AG04449 (cell line): ENCODE data around the gene TTLL5.

ENCODE experiments used
- CTCF ChIA-PET: fragments of 350-600 bp; formaldehyde crosslinking; extraction: SDS; loops from one replicate; lab custom pipeline; 2021; ENCODE audit warnings: antibody characterized with exemption; lab: Yijun Ruan, JAX
- POLR2A ChIA-PET: fragments of 400-600, 350-600 bp; formaldehyde crosslinking; extraction: SDS; loops from one replicate; lab custom pipeline; 2020; ENCODE audit warnings: antibody characterized with exemption, inconsistent platforms; lab: Yijun Ruan, JAX
- DNase-seq: peaks from one replicate; pipeline ENCODE4 v3.0.0-alpha.2; 2010; ENCODE audit warnings: low read depth, low spot score
- H3K4me3 ChIP-seq: 2 replicates; pipeline ENCODE4 v1.5.1; 2011; ENCODE audit warnings: low read depth, mild to moderate bottlenecking, control low read depth, low read length
- CTCF ChIP-seq: IDR thresholded peaks from one replicate; pipeline ENCODE4 v1.5.1; 2011; ENCODE audit warnings: mild to moderate bottlenecking, moderate library complexity, low read length, control low read depth, inconsistent platforms; ENCODE audit not compliant: insufficient read depth; ENCODE audit errors: missing control alignments

TTLL5 gene

DNA sequence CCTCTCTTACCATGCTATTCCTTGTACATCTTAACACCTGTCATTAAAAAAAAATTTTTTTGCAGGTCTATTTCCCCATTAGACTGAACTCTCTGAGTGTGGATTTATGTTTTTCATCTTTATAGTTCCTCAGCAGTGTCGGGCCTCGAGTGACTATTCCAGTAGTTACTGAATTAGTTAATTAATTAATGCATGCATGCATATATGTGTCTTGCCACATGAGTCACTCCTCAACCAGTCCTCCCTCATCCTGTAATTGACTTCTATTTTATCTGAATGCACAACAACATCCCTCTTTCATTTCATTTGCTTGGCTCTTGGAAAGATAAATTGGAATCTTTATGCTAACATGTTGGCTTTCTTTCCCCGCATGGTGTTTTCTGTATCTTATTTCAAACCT lies 36.0 kb upstream of the TTLL5 start:
- no peak overlapping the region for H3K4me3 ChIP-seq
- no peak for DNase-seq
- TF ChIP-seq CTCF, result no peak
- POLR2A ChIA-PET, result no interaction called here
- CTCF ChIA-PET, result interaction anchor here (1.7 to 2.6 kb wide), 2 partner anchors 10 to 30 kb away, joined by 5 to 17 read pairs; no protein-coding TSS in a partner anchor

- CTCF ChIA-PET, result interaction anchor here (1.1 to 1.7 kb wide), 2 partner anchors 9 to 49 kb away, joined by 4 to 5 read pairs; no protein-coding TSS in a partner anchor
These were observed 34.6 kb upstream of the TTLL5 start for GRCh38 chr14:75626396-75626795.

DNA sequence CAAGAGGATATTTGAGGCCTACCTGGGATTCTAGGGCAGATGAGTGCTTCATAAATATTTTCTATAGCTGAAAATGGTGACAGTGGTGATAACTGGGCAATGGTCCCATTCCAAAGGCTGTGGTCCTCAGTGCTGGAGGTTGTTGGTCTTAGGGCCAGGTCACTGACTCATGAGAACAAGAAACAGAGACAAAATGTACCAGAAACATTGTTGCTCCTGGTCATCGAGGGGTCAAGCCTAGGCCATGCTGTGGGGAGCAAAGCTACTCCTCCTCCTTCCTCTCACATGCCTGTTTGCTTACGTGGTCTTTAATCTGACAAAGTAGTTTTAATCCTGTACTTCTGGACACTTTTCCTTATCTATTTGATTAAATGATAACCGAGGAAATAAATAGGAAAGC lies 34.2 kb upstream of the TTLL5 start:
- no peak for DNase-seq
- no peak for TF ChIP-seq CTCF
- ChIA-PET CTCF (interaction anchor here (1.1 to 2.4 kb wide), 4 partner anchors 7 to 49 kb away, joined by 4 to 9 read pairs (median 4); no protein-coding TSS in a partner anchor), POLR2A (no interaction called here)
- no peak overlapping the region for H3K4me3 ChIP-seq

More at GRCh38 chr14:75626396-75626795, 34.6 kb upstream of the TTLL5 start:
- no peak overlapping the region for H3K4me3 ChIP-seq
- no peak for DNase-seq
- TF ChIP-seq CTCF, result no peak
- POLR2A ChIA-PET, result no interaction called here

DNA sequence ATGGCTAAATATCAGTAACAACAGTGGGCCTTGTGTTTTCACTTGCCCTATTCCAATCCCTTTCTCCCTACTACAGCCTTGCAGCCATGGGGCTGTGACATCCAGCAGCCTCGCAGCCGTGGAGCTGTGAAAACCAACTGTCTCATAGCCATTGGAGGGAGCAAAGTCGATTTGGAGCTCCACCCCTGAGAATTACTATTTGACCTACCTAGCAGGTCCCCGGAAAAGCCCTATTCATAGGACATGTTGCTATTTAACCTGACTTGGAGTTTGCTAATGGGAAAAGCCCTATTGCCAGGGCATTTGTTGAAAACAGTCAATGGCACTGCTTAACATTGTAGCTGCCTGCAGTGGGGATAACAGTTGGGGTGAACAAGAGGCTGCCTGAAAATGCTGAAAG lies 33.6 kb upstream of the TTLL5 start:
- ChIA-PET CTCF (interaction anchor here (1.2 to 2.4 kb wide), 4 partner anchors 8 to 27 kb away, joined by 3 to 9 read pairs (median 4); no protein-coding TSS in a partner anchor), POLR2A (no interaction called here)
- H3K4me3 ChIP-seq, result no peak overlapping the region
- DNase-seq, result no peak
- no peak for TF ChIP-seq CTCF

GRCh38 chr14:75628816-75629215 lies 32.2 kb upstream of the TTLL5 start:
- no peak overlapping the region for H3K4me3 ChIP-seq
- POLR2A ChIA-PET, result no interaction called here
- no peak for TF ChIP-seq CTCF
- DNase-seq, result no peak
- CTCF ChIA-PET, result interaction anchor here (0.9 to 2.4 kb wide), 4 partner anchors 8 to 27 kb away, joined by 3 to 9 read pairs (median 3); no protein-coding TSS in a partner anchor

DNA sequence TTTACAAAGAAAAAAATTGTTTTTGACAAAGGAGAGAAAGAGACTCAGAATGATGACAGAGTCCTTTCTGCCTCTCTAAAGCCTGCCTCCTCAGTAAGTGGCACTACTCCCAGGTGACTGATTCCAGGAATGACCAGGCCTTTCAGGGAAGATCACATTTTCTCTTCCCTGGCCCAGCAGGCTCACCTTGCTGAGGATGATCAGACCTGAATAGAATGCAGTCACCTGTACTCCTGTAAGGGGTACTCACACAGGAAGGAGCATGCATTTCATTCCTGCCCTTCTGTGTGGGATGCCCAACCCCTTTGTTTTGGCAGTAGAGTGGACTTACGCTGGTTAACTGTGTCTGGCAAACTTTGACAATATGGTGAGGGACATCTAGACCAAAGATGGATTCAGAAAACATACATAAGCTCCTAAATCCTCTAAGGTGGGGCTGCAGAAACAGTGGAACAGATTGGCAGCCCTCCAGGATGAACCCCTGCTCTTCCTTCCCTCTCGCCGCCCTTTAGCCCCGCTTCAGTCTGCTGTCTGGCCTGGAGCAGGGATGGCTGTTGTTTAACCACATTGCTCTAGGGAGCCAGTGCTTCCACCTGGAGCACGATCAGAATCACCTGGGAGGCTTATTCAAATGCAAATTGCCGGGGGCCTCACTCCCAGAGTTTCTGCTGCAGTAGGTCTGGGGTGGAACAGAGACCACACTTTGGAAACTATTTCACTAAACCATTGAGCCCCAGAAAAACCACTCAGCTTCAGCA lies 30.2 kb upstream of the TTLL5 start:
- H3K4me3 ChIP-seq, result no peak overlapping the region
- TF ChIP-seq CTCF, result no peak
- ChIA-PET CTCF (interaction anchor here (2.4 kb wide), 1 partner anchor 53 kb away, joined by 10 read pairs; the partner anchor contains the start of gene FLVCR2), POLR2A (no interaction called here)
- DNase-seq, result no peak
